GM19328 (cell line): ENCODE results near the gene CADM3.
A peak's percentile ranks its signal among the peaks of the same experiment; 100 is the strongest.

ENCODE experiments used
- ATAC-seq: cut with Tn5 transposase; IDR thresholded peaks from one replicate; pipeline ENCODE4 v1.9.1; 2021; ENCODE audit warnings: mild to moderate bottlenecking, moderate library complexity; ENCODE audit not compliant: unreplicated experiment

The CADM3 gene

GRCh38 chr1:159171254-159171687, at the start of gene CADM3:
Gene CADM3 (plus strand): TSS chr1:159171615. CDS start chr1:159171766, 151 bp downstream.
- ATAC-seq: no peak

DNA sequence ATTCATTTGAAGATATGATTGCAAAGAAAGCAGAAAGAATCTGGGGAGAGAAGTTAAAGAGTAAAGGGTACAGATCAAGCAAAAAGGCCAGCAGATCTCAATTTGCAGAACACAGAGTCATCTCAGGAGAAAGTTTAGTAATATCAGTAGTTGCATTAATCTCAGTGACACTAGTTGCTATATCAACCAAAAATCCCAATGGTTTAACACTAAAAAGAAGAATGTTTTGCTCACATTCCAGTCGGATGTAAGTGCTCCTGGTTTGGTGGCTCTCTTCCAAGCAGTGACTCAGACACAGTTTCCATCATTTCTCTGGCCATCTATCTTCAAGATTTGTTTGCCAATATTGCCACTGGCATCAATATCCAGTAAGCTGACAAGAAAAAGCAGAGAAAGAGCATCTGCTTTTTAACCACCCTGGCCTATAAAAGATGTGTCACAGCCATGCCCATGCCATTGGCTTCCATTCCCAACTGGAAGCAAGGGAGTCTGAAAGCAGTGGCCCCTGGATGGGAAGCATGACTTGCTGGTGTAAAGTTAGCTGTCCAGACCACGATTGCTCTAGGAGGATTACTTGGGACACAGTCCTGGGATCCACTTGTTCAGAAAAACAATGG, 49.3 kb upstream of the CADM3 start:
- ATAC-seq: peak; percentile 62

DNA sequence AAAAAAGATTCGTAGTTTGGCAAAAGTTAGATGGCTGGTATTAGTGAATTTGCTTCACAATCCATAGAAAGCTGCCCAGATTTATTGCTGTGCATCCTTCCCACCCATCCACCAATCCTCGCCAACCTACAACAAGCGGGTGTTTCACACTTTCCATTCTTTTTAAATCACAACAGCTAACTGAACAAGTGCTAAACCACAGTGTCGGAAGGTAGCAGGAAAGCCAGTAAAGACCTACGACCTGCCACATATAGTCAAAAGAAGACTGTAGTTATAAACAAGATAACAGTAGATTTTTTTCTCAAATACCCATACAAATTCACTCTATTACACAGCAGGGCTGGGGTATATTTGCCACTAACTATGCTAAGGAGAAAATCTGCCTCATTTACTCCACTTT, 47.8 kb upstream of the CADM3 start:
- ATAC-seq: no peak

- ATAC-seq: no peak
These were observed 39.0 kb upstream of the CADM3 start for GRCh38 chr1:159132271-159132881.

DNA sequence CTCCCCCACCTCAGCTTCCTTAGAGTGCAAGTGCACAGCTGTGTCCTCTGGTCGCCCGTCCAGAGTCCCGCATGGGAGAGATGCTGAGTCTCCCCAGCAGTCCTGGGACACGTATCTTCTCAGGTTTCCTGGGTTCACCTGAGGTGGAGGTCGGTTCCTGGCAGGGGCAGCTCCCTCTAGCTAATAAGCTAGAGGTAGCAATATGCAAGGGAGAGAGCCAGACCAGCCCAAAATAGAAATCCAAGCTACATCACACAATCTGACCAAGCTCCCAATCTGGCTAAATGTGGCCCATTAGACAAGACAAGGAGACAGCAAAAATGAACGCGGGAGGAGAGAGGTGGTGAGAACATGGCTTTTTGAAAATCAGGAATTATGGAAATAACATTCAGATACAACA, 30.9 kb upstream of the CADM3 start:
- ATAC-seq: no peak

DNA sequence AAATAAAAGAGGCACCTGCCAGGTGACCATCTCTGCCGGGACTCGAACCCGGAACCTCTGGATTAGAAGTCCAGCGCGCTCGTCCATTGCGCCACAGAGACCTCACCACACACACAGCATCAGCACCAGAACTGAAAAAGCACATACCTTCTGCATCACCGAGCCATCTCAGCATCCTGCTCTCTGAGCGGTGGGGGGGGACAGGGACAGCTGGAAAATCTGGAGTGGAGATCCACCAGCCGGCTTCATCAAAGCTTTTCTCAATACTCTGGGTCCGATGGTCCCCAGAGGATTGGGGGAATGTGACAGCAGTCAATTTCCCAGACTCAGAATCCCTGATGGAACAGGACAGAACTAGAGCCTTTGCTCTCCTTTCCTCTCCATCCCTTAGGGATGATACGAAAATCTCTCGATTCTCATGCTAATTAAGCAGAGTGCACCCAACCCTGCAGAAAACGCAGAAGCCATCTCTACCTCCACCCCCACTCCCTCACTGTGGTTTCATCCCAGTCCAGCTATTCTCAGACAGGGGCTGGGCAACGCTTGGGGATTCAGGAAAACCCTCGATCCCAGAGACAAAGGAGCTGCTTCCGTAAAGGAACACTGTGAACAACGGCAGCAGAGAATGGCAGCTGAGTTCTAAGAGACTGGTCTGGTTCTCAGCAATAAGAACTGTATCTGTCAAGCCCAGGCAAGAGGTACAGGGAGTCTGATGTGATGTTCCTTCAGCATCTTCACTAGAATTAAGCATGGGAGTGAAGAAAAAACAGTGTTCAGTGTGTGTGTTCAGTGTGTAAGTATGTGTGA, 29.6 kb upstream of the CADM3 start:
- no peak for ATAC-seq

DNA sequence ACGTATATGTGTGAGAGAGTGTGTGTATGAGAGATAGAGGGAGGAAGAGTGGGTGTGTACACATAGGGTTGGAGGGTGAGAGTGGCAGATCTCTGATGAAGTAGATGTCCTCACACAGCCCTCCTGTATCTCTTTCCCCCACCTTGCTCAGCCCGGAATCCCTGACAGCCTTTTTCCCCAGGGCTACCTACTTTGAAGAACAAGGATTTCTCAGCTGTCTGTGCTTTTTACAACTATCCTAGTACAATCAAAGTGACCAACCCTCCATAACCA, 29.1 kb upstream of the CADM3 start:
- ATAC-seq: no peak

GRCh38 chr1:159142726-159143510, 28.5 kb upstream of the CADM3 start:
- ATAC-seq: no peak

DNA sequence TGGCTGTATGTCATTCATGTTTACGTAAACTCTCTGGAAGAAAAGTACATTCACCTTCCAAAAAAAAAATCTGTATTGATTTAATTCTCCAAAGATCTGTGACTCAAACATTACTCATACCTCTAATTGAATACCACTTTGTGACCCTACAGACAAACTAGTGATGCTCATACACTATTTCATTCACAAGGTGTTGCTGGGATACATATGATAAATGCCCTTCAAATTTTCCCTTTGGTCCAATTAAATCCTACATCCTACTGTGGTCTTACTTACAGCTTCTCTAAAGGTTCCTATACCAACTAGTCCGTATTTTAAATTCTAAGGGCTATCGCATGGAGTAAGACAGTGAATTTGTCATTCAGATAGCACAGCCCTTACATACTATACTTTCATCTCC, 26.8 kb upstream of the CADM3 start:
- no peak for ATAC-seq

DNA sequence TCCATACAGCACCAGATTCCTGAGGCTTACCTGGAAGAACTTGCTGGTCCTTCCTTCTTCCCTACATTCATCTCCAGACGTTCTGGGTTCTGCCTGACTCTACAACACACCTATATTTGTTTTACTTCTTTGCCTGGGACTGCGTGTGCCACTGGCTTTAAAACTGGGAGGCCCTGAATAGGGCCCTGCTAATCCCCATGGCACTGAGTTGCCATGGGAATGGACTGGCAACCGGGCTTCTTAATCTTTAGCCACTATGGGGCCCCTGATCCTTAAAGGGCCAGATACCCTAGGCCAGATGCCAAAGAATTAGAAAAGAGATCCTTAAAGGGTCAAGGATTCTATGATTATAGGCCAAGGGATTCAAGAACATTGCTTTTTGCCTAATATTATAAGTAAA, 24.4 kb upstream of the CADM3 start:
- ATAC-seq: no peak

GRCh38 chr1:159152031-159152430, 19.4 kb upstream of the CADM3 start:
- no peak for ATAC-seq

GRCh38 chr1:159161001-159161718, 10.3 kb upstream of the CADM3 start:
- peak; percentile 88 for ATAC-seq

DNA sequence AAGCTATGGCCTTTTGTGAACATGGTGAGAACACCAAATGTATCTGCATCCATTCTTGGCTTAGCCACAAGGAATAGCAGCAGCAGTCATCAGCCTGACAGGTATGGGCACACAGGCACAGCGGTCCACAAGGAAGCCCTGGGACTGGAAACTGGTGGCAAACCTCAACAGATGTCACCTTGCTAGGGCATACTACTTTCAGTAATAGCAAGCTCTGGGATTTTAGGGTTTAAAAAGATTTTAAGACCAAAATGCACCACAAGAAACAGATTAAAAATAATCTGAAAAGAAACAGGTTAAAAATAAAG, 9.7 kb upstream of the CADM3 start:
- no peak for ATAC-seq

DNA sequence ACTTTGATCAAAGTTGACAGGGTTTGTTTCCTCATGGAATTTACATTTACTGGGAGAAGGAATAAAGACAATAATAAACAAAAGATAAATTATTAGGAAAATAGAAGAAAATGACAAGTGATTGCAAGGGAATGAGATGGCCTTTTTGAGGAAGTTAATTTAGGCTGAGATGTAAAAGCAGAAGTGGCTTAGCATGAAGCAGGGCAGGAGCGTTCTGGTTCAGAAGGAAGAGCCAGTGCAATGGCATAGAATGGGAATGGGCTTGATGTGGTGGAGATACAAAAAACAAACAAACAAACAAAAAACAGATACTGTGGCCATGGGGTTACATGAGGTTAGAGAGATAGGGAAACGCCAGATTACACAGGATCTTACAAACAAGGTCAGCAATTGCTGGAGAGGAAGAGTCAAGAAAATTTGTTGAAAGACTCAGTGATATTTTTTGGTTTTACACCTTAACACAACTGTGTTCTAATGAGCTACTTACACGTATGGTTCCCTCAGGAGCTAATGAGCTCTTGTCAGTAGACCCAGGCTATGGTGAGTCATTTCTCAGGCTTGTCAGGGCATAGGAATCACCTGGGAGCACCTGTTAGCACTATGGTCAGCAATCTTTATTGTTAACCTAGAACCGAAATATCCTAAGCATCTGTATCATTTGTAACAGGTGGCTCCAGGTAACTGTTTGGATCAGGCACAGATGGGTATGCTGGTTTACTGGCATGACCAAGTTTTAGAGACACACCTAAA, 8.7 kb upstream of the CADM3 start:
- ATAC-seq: no peak

- no peak for ATAC-seq
These were observed 7.7 kb upstream of the CADM3 start for GRCh38 chr1:159163614-159164228.

GRCh38 chr1:159168043-159168442, 3.4 kb upstream of the CADM3 start:
- no peak for ATAC-seq

- no peak for ATAC-seq
These were observed 776 bp upstream of the CADM3 start for GRCh38 chr1:159170639-159171038.

GRCh38 chr1:159171688-159172501, 480 bp downstream of the CADM3 start:
- no peak for ATAC-seq

DNA sequence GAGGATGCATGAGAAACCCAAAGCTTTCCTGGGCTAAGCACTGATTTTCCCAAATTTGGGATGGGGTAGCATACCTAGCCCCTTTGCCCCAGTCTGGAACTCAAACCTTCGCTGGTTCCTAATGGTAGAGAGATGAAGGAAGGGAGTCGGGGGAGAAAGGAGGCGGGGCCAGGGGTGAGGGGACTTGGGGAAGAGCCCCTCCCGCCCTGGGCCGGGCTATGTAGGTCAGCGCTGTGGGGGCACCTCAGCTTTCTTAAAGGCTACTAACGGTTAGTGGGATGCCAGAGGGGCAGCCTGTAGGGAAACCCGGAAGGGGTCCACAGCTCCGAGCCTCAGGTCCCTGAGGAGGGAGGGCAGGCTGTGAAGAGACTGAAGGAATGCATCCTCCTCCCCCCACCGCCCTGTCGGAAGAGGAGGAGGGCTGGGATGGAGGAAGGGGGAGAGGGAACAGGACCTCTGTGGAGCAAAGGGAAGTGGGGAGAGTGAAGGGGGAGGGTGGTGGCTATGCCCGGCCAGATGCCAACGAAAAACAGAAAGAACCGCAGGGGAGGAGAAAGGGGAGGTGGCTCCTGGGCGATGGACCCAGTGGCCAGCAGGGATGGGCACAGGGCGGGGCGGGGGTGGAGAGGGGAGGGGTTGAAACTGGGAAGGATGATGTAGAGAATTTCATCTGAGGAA, 1.3 kb downstream of the CADM3 start:
- no peak for ATAC-seq
